NCI-H2171 treated with DMSO at 0.1 percent for 48 hours (cell line): ENCODE results near the gene EDEM1.
"Not testable (repeated sequence)": the region's sequence is repeated elsewhere in the genome, so short reads cannot be mapped to it uniquely, and the experiment has no call there.

Experiments
- DNase-seq: peaks from one replicate; lab custom pipeline; 2025; lab: John Stamatoyannopoulos, UW

The EDEM1 gene

DNA sequence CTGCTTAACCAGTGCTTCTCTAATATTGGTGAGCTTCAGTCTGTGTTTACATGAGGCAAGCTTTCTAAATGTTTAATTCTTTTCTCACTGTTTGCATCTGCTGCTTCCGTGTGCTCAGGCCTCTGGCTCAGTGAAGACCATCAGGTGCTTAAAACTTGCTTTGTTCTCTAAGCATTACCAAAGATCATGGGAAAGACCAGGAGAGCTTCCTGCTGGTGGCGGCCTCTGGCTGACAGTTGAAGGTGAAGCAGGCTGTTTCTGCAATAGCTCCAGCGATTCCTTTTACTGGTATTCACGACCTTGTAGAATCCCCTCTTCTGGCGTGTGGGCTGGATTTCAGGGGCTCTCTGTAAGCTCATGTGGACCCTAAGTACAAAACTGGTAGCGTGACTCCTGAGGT lies 45.1 kb downstream of the EDEM1 start:
- DNase-seq: no peak

DNA sequence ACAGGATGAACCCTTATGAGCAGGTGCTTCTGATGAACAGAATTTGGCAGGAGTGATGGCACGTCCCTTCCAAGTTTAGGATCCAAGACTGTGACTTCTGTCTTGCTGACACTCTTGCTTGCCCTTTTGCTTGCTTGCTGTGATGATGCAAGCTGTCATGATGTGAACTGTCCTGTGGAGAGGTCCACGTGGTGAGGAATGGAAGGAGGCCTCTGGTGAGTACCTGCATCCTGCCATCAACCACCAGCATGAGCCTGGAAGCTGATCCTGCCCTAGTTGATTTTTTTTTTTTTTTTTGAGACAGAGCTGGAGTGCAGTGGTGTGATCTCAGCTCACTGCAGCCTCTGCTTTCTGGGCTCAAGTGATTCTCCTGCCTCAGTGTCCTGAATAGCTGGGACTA lies 45.5 kb downstream of the EDEM1 start:
- DNase-seq: no peak

DNA sequence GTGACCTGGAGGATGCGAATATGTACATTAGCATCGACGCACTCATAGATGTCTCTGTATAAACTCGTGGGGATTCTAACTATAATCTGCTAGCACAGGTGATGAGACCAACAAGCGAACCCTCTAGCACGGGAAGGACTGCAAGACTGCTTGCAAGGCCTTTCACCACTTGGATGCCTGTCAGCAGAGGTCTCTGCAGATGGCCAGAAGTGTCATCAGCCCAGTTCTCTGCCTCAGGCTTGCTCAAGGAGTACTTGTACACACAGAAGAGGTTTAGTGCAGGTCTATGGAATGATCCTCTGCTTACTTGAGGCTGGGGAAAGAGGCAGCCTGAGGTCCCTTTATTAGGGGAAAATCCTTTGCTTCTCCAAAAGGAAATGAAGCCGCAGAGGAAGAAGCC lies 48.1 kb downstream of the EDEM1 start:
- no peak for DNase-seq

DNA sequence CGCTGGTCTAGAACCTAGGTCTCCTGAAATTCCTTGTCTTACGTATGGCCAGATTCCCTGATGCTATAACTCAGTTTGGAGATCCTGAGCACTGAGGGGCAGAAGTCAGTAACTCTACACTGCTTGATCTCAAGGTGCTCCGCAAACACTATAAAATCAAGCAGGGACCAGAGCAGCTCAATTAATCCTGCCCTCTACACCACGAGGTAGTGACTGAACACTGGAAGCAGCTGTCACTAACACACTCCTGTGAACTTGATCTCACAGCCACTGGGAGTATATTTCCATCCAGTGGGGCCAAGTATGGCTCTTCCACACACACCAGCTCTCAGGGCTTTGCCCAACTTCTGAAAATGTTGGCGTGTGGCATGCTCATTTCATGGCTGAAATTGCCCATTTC lies 51.0 kb downstream of the EDEM1 start:
- no peak for DNase-seq

DNA sequence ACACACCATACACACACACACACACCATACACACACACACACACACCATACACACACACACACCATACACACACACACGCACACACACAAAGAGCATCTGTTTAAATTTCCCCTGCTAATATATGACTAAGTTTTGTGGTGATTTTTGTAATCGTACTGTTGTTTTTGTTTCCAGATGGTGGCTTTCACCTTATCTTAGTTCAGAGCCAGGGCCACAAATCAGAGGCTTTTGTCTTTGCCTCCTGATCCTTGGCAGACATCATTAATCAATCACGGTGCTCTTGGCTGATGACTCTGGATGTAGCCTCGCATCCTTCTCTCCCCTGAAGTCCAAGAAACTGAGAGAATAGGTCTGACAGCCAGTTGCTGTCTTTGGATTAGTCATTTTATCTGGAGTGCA lies 52.1 kb downstream of the EDEM1 start:
- DNase-seq: no peak

DNA sequence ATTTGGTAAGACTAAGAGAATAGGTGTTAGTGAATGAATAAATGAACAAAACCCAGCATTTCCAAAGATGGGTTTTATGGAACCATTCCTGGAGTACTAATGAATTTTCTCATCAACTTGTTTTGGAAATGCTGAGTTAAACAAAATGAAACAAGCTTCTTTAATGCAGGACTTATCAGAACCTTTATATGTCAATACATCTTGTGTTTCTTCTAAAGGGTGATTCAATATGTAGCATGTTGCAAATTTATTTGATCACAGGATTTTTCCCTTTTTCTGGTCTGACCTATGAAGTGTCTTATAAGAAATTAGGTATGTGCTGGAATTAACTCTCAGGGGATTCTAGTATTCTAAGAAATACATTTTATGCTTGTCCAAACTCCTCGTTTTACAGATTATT lies 53.2 kb downstream of the EDEM1 start:
- no peak for DNase-seq

DNA sequence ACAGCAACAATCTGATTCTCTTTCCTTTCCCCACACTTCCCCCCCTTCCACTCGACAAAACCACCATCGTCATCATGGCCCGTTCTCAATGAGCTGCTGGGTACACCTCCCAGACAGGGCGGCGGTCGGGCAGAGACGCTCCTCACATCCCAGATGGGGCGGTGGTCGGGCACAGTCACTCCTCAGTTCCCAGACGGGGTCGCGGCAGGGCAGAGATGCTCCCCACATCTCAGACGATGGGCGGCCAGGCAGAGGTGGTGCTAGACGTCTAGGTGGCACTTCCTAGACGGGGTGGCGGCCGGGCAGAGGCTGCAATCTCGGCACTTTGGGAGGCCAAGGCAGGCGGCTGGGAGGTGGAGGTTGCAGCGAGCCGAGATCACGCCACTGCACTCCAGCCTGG lies 55.3 kb downstream of the EDEM1 start:
- not testable (repeated sequence) for DNase-seq

DNA sequence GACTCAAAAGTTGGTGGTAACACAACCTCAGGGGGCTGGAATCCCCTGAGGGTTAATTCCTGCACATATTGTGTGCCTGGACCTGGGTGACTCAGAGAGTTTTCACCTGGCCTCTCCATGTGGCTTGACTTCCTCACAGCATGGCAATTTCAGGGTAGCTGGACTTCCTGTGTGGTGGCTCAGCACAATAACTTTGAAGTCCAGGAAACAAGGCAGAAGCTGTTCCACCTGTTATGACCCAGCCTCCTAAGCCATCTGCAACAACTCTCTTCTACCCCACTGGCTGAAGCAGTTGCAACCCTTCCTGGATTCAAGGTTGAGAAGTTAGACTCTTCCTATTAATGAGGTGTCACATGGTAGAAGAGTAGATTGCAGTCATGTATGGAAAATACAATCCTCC lies 58.4 kb downstream of the EDEM1 start:
- no peak for DNase-seq

DNA sequence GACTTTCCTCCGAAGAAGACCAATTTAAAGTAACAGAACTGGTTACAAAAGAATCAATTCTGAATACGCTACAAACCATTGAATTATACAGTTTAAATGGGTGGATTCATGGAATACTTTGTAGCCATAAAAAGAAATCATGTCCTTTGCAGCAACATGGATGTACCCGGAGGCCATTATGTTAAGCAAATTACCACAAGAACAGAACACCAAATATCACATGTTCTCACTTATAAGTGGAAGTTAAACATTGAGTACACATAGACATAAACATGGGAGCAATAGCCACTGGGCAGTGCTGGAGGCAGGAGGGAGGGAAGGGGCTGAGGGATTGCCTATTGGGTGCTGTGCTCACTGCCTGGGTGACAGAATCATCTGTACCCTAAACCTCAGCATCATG lies 61.3 kb downstream of the EDEM1 start:
- no peak for DNase-seq

DNA sequence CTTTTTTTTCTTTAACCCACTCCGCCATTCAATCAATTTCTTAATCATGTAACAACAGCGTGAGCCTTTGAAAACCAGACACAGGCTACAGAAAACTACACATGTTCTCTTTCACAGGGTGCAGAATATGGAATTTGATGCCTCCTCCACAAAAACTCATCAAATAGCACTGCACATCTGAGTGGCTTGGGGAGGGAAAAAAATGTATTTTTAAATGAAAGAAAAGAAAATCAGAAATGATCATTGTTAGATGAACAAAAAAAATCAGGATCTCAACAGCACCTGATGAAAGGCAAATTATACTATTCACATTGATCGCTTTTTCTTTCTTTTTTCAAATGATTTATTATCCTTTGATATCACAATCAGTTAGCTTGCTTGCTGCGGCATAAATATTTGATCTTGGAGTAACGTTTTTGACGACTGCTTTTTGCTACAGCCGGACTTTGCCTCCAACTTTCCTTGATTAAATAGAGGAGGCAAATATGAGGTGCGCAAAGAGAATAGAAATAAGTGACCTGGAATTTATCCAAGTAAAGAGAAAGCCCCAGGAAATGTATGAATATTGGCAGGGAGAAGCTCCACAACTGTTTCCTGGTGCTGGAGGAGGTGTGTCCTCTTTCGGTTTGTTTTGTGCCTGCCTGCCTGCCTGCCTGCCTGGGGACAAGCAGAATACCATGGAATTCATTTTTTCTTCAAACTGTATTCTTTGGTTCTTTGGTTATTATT lies 63.1 kb downstream of the EDEM1 start:
- DNase-seq: no peak

DNA sequence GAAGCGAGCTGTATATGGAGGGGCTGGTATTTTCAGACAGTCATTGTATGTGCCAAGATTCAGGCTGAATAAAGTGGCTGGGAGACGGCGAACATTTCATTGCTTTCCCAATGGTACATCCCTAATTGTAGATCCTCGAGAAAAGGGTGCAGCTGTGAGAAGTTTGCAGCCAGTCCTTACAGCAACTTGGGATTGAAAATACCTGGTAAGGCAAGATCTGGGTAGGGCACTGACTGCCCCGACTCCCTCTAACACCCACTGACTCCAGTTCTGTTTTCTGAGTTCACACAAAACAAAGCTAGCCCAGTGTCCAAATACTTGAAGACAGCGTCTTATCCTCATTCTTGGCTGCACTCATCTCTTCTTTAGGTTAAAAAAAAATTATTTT lies 63.7 kb downstream of the EDEM1 start:
- DNase-seq: no peak

DNA sequence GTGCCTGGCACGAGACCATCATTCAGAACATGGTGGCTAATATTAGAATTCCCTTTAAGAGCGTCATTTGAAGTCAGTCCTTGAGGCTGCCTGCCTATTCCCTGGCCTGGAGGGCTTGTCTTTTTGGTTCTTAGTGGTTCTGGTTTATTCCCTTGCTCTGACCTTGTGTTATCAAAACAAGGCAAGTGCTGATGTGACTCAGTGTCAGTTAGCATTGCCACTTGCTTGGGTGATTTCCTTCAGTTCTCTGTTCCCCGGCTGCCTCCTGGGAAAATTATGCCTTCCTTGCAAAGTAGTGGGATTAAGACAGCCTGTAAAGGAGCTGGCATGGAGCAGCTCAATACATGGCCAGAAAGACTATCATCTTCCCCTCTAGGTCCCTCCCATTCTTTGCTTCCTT lies 64.6 kb downstream of the EDEM1 start:
- DNase-seq: no peak

DNA sequence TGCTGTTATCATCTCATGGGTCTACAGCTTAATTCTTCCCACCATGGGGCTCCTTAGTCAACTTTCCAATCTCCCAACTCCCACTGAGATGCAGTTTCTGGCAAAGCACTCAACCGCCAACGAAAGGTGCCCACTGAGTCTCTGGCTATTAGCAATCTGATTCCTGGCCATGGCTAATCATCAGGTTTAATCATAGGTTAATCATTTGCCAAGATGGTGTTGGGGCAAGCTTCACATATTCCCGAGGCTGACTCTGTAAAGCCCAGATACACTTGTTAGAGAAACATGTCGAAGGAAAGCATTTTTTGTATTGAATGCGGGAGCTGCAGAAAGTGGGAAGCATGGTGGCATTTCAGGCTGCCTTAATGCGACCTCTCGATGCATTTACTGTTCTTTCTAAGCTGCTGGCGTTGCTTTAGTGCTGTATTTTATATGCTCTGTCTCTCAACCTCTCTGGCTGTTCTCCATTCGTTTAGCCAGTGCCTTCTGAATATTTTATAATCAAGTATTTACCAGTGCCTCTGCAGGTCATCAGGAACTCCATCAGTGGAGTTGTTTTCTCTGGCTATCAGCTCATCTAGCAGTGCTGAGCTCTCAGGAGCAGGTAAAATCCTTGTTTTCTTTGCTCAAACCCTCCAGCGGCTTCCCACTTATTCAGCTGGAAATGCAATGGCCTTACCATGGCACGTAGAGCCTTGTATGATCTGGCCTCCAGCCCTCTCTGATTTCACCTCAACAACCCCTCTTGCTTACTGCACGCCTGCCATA lies 67.0 kb downstream of the EDEM1 start:
- no peak for DNase-seq

DNA sequence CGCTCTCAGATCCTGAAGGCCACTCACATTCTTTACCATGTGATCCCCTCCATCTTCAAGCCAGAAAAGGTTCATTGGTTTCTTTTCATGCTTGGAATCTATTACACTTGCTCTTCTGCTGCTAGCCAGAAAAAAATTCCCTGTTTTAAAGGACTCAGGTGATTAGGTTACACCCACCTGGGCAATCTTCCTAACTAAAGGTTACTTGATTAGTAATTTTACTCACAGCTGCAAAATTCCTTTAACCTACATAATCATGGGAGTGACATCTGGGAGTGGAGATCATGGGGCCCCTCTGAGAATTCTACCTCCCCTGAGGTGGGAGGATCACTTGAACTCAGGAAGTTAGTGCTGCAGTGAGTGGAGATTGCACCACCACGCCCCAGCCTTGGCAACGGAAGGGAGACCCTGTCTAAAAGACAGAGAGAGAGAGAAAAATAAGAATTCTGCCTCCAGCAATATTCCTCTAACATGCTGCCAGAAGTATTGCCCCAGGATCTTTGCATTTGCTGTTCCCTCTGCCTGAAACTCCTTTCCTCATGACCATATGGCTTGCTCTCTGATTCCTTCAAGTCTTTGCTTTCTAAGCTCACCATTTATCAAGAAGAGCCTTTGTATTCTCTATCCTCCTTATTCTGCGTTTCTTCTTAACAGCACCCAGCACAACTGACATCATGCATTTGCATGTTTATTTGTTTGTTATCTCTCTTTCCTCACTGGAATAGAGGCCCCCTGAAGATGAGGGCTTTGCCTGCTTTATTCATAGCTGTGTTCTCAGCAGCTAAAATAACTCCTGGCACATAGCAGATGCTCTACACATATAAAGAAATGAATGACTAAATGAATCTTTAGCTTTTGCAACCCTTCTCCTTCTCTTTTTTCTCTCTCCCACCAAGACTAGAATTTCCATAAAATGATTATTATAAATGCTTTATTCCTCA lies 68.2 kb downstream of the EDEM1 start:
- no peak for DNase-seq

DNA sequence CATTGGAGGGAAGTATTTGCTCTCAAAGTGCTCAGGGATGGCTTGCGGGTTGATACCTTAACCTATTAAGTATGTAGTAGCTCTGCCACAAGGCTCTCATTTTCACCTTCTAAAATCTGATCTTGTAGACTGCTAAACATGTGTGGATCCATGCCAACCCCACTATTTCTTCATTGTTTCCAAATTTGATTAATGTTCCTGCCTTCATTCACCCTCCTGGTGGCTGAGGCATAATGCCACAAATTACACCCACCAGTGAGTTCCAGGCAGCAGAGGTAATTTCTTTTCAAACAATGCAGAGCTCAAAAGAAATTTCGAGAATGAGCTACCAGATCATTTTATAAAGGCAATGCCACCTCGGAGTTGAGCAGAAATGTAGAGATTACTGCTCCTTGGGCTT lies 71.0 kb downstream of the EDEM1 start:
- no peak for DNase-seq

DNA sequence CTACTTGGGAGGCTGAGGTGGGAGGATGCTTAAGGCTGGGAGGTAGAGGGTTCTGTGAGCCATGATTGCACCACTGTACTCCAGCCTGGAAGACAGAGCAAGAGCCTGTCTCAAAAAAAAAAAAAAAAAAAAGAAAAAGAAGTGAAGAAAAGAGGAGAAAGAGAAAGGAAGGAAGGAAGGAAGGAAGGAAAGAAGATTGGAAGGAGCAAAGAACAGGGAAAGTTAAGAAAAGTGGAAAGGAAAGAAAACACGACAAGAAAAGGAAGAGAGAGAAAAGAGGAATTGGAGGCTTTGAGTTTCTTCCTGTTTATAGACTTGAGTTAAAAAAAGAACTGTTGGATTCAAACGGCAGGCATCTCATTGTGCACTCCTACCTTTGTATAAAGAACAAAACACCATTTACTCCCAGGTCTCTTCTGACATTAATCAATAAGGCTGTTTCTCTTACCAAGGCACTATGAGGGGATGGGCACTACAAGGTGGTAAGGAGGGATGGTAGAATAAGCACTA lies 73.5 kb downstream of the EDEM1 start:
- DNase-seq: no peak

DNA sequence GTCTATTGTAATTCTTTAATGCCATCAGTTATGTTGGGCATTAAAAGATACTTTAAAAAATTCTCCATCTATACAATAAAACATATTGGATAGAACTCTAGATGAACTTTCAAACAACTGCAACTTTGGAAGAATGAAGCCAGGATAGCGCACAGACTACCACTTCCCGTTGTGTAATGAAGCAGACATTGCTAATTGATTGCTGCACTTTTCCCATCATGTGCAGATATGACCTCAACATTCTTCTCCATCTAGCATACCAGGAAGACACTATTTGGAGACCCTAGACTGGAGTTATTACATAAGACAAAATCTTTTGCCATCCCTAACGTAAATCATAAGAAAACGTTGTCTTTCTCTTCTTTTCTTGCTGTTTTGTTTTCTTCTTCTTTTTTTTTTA lies 75.0 kb downstream of the EDEM1 start:
- DNase-seq: no peak

DNA sequence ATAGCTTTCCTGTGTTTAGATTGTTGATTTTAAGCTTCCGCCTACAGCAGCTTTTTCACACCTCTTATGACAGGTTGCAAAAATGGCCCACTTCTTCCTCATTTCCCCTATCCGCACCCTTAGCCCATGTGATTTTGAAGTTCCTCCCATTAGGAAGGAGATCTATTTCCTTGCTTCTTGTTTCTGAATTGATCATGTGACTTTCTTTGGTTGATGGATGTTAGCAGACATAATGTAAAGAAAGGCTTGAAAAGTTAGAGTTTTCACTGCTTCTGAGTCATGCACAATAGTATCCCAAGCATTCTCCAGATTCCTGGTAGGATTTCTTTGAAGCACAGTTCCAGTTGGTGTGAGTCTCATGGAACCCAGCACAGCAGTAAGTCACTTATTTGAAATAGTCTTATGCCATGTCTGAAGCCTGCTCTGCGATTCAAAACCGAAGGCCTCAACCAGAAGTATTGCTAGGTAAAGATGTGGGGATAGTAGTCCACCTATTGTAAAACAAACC lies 76.6 kb downstream of the EDEM1 start:
- DNase-seq: no peak

DNA sequence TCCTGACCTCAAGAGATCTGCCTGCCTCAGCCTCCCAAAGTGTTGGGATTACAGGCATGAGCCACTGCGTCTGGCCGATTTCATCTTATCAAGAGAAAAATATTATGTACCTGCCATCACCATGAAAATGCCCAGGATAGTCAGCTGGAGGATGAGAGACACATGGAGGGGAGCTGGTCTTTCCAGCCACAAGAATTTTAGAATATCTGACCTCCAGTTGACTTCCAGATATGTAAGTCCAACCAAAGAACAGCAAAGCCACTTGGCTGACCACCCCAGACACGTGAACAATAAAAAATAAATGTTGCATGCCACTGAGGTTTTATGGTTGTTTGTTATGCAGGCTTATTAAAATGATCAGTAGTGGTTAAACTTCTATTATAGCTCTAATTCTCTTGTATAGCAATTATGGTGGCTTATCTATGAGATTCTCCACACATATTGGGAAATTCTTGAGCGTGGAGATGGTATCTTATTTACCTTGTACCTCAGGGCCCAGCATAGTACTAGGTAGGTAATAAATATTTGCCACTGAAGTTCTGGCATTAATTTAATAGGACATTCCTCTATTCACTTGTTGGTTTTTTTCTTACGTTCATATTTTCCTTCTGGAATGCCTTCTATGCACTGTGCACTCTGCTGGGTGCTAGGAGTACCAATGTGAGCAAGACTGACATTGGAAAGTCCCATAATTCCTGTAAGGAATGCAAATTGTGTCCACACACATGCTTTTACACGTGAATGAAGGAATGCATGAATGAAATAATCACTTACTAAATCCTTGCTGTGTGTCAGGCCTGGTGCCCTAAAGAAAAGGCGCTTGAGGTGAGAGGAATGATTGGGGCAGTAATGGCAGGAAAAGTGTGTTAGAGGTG lies 77.6 kb downstream of the EDEM1 start:
- no peak for DNase-seq

DNA sequence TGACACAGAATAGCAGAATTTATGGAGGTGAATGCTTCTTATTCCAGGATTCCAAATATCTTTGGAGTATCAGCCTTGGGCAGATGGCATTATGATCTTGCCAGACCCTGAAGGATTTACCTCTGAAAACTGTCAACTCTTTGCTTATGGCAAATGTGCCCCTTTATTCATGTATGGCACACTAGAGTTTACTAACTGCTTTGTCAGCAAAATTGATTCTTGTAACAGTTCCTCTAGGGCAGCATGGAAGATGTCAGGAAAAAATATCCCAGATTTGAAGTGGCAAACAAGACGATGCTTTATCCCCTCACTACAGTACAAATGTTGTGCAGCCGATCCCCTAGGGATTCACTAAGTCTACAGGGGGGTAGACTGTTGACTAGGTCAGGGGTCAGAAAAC lies 79.7 kb downstream of the EDEM1 start:
- DNase-seq: no peak

DNA sequence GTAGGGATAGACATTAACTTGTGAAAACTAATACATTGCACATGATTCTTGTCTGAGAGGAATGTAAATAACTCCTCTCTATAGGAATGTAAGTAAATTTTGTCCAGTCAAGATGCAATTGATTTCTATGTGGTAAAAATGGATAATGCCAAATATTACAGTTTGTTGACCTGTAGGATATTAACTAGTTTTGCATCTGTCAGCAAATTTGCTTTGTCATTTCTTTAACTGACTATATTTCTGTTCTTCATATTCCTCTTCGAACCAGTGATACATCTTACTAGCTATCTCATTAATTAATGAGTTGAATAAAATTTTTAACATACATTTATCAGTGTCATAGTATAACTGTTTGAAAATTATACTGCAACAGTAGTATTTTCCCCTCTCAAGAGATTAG lies 80.4 kb downstream of the EDEM1 start:
- DNase-seq: no peak
